GM18861 (cell line): ENCODE data around the gene MIS18BP1.
A peak's percentile ranks its signal among the peaks of the same experiment; 100 is the strongest.
"Not testable (repeated sequence)": the region's sequence is repeated elsewhere in the genome, so short reads cannot be mapped to it uniquely, and the experiment has no call there.

ENCODE experiments used
- ATAC-seq: cut with Tn5 transposase; IDR thresholded peaks from one replicate; pipeline ENCODE4 v1.9.1; 2021; ENCODE audit not compliant: unreplicated experiment

Gene MIS18BP1

GRCh38 chr14:45253070-45253753, at the start of gene MIS18BP1:
Gene MIS18BP1, minus strand, starts transcription at chr14:45253202. Its CDS starts 5,916 bp downstream, at chr14:45247286.
- ATAC-seq = peak; percentile 68

- no peak for ATAC-seq
Observed at GRCh38 chr14:45298423-45299117, 45.6 kb upstream of the MIS18BP1 start.

GRCh38 chr14:45294796-45295195, 41.8 kb upstream of the MIS18BP1 start:
- not testable (repeated sequence) for ATAC-seq

GRCh38 chr14:45290547-45290946, 37.5 kb upstream of the MIS18BP1 start:
- ATAC-seq = no peak

- no peak for ATAC-seq
Observed at GRCh38 chr14:45287610-45288009, 34.6 kb upstream of the MIS18BP1 start.

- ATAC-seq = no peak
Observed at GRCh38 chr14:45284802-45285201, 31.8 kb upstream of the MIS18BP1 start.

GRCh38 chr14:45281731-45282400, 28.9 kb upstream of the MIS18BP1 start:
- ATAC-seq = not testable (repeated sequence)

- ATAC-seq = no peak
Observed at GRCh38 chr14:45271858-45272537, 19.0 kb upstream of the MIS18BP1 start.

- ATAC-seq = no peak
Observed at GRCh38 chr14:45270031-45270430, 17.0 kb upstream of the MIS18BP1 start.

GRCh38 chr14:45267071-45267470, 14.1 kb upstream of the MIS18BP1 start:
- ATAC-seq = no peak

GRCh38 chr14:45262637-45263036, 9.6 kb upstream of the MIS18BP1 start:
- no peak for ATAC-seq

GRCh38 chr14:45261209-45261608, 8.2 kb upstream of the MIS18BP1 start:
- no peak for ATAC-seq

- ATAC-seq = no peak
Observed at GRCh38 chr14:45258805-45259204, 5.8 kb upstream of the MIS18BP1 start.

- ATAC-seq = no peak
Observed at GRCh38 chr14:45258073-45258472, 5.1 kb upstream of the MIS18BP1 start.

GRCh38 chr14:45254771-45255170, 1.8 kb upstream of the MIS18BP1 start:
- no peak for ATAC-seq

- no peak for ATAC-seq
Observed at GRCh38 chr14:45253754-45254310, 830 bp upstream of the MIS18BP1 start.

- no peak for ATAC-seq
Observed at GRCh38 chr14:45252366-45253069, 484 bp downstream of the MIS18BP1 start.

GRCh38 chr14:45251912-45252311, 1.1 kb downstream of the MIS18BP1 start:
- peak; percentile 70 for ATAC-seq

- no peak for ATAC-seq
Observed at GRCh38 chr14:45249856-45250575, 3.0 kb downstream of the MIS18BP1 start.

GRCh38 chr14:45247427-45247826, 5.6 kb downstream of the MIS18BP1 start:
- no peak for ATAC-seq
